Esophagus muscularis mucosa (tissue), 4 donors: ENCODE data around the gene PAXX. TPM values are rescaled to one million over a fixed set of nuclear protein-coding genes. Genes with fewer than 3 reads are reported as not detected.
A peak's percentile ranks its signal among the peaks of the same experiment; 100 is the strongest.

ENCODE experiments used
- DNase-seq: peaks from one replicate; pipeline ENCODE4 v3.0.0-alpha.2; 2017; ENCODE audit errors: extremely low spot score
- H3K27ac ChIP-seq, 4 donors: fragments of 200-600 bp; sonication (generic); replicated peaks in 1 of 4; 1 replicate in 3 of 4; 2 replicates in 1 of 4; pipeline ENCODE4 v1.5.1; 2016 to 2019; ENCODE audit warnings: mild to moderate bottlenecking in 1 of 4
- H3K27me3 ChIP-seq, 4 donors: fragments of 200-600 bp; sonication (generic); one replicate each; pipeline versions ENCODE4 v1.5.1 to v1.6.0; 2016 to 2019
- H3K36me3 ChIP-seq, 4 donors: fragments of 200-600 bp; sonication (generic); one replicate each; pipeline ENCODE4 v1.5.1; 2016 to 2019
- H3K4me1 ChIP-seq, 4 donors: fragments of 200-600 bp; sonication (generic); one replicate each; pipeline ENCODE4 v1.5.1; 2016 to 2019
- H3K4me3 ChIP-seq, 4 donors: fragments of 200-600 bp; sonication (generic); 1 replicate in 2 of 4; 2 replicates in 2 of 4; pipeline ENCODE4 v1.5.1; 2016 to 2019; ENCODE audit warnings: mild to moderate bottlenecking in 4 of 4, moderate library complexity in 1 of 4
- H3K9me3 ChIP-seq, 4 donors: fragments of 200-600 bp; sonication (generic); 1 replicate in 3 of 4; 2 replicates in 1 of 4; pipeline ENCODE4 v1.5.1; 2016 to 2019
- EP300 ChIP-seq: sonication (generic); formaldehyde crosslinking; IDR thresholded peaks from one replicate; pipeline ENCODE4 v1.6.1; 2017; ENCODE audit warnings: antibody characterized with exemption
- POLR2A ChIP-seq: fragments of 450-650 bp; IDR thresholded peaks from one replicate; pipeline ENCODE4 v1.6.1; 2017; ENCODE audit warnings: antibody characterized with exemption, moderate library complexity, mild to moderate bottlenecking, low read depth
- POLR2AphosphoS5 ChIP-seq, 2 donors: sonication (generic); formaldehyde crosslinking; IDR thresholded peaks; one replicate each; pipeline ENCODE4 v1.6.1; 2017; ENCODE audit warnings: antibody characterized with exemption in 2 of 2
- WGBS: methylation state at CpG from one replicate; pipeline ENCODE4 v1.1.5; 2018; 5-methylcytosine and 5-hydroxymethylcytosine counted together
- intact Hi-C: fragments of 100-400 bp; cut with DNase I; formaldehyde crosslinking; loops from one replicate; pipeline ENCODE4 v1.15.1; 2023
- total RNA-seq, 4 donors: library from RNA; depleted of rRNA; stranded (reverse); fragments of >200 nt; gene quantifications; one replicate each; pipeline versions ENCODE4 v1.1.0 to v1.2.1, GENCODE V29; 2016
- TF ChIP-seq, protein P1 (sequence below), 3 experiments: fragments of 200-600 bp in 2 of 3; fragments of 450-650 bp in 1 of 3; sonication (generic) in 2 of 3; IDR thresholded peaks; one replicate each; pipeline ENCODE4 v1.5.1; 2017 to 2019; ENCODE audit warnings: antibody characterized with exemption in 3 of 3, mild to moderate bottlenecking in 2 of 3, moderate library complexity in 1 of 3

PAXX gene
- total RNA-seq, 4 donors from 2014 or later, result 28.8 to 39.9 (median 37.8) TPM

DNA sequence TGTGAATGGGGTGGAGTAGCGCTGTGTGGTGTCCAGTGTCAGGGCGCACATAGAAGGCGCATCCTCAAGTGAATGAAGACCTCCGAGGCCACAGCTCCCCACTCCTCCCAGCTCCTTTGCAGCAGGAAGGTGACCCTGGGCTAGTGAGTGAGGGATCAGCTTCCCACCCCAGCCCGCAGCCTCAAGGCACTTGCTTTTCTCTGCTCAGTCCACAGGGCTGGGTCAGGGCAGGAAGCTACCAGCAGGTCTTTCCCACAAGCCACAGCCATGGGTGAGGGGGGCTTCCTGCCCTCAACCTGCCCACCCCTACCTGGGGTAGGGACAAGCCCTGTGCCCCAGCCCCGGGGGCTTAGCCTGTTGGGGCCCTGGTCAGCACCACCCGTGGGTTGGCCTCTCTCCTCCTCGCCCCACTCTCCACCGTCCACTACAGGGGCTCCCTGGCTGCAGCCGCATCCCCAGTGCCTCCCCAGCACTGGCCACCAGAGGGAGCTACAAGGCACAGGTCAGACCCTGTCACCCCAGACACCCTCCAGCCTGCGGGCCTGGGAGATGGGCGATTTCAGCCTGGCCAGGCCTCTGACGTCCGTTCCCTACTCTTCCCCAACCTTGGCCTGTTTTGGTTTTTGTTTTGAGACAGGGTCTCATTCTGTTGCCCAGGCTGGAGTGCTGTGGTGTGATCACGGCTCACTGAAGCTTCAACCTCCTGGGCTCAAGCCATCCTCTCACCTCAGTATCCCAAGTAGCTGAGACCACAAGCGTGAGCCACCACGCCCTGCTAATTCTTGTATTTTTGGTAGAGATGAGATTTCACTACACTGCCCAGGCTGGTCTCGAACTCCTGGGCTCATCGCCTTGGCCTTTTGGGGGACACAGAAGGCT lies 37.1 kb downstream of the PAXX start:
- TF ChIP-seq, protein P1, sequence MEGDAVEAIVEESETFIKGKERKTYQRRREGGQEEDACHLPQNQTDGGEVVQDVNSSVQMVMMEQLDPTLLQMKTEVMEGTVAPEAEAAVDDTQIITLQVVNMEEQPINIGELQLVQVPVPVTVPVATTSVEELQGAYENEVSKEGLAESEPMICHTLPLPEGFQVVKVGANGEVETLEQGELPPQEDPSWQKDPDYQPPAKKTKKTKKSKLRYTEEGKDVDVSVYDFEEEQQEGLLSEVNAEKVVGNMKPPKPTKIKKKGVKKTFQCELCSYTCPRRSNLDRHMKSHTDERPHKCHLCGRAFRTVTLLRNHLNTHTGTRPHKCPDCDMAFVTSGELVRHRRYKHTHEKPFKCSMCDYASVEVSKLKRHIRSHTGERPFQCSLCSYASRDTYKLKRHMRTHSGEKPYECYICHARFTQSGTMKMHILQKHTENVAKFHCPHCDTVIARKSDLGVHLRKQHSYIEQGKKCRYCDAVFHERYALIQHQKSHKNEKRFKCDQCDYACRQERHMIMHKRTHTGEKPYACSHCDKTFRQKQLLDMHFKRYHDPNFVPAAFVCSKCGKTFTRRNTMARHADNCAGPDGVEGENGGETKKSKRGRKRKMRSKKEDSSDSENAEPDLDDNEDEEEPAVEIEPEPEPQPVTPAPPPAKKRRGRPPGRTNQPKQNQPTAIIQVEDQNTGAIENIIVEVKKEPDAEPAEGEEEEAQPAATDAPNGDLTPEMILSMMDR (IDR thresholded peaks at IDR 0.05), result peak in 2 of 3 experiments; percentile 82 to 84
- no peak for TF ChIP-seq EP300
- peak in 1 of 2 donors; percentile 34 for TF ChIP-seq POLR2AphosphoS5 (IDR thresholded peaks at IDR 0.05)
- no peak for TF ChIP-seq POLR2A
- Histone ChIP-seq H3K4me3 (peak overlapping the region; percentile 61 to 66 (median 62)), H3K27ac (peak overlapping the region in 2 of 4 donors; percentile 15 to 68)

DNA sequence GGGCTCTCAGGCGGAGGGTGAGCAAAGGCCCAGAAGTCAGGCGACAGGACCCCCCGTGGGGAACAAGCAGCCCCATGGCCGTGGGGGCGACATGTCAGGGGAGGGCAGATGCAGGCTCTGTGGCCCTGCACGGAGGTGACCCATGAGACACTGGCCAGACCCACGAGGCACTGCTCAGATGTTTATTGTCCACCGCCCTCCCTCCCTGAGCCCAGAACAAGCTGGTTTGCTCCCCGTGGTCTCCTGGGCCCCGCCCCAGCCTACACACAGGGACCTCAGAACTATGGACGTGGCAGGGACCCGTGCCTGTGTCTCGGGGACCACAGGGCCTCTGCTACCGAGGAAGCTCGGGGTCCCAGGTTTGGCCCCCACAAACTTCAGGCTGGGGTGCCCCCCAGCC lies 37.8 kb downstream of the PAXX start:
- no peak for DNase-seq
- Histone ChIP-seq H3K4me1 (peaks cover 29 to 50% (median 48%) of the 10 kb centered on the region in 4 donors), H3K27me3 (peaks cover 0 to 7% (median 0%) of the 10 kb centered on the region in 4 donors), H3K36me3 (no peaks in the 10 kb centered on the region), H3K9me3 (no peaks in the 10 kb centered on the region), H3K4me3 (no peak overlapping the region), H3K27ac (no peak overlapping the region)
- no peak for TF ChIP-seq EP300
- no peak for TF ChIP-seq POLR2A
- 81% methylated on average over 6 of the region's 15 CpGs for WGBS
- intact Hi-C loops, result no loop called here

More for the DNA sequence above, 37.1 kb downstream of the PAXX start:
- Histone ChIP-seq H3K4me1 (peaks cover 24 to 46% (median 41%) of the 10 kb centered on the region in 4 donors), H3K36me3 (no peaks in the 10 kb centered on the region), H3K9me3 (no peaks in the 10 kb centered on the region), H3K27me3 (peaks cover 0 to under 1% (median 0%) of the 10 kb centered on the region in 4 donors)
- WGBS, result 28% methylated on average over 17 of the region's 19 CpGs
- intact Hi-C loops, result no loop called here
- DNase-seq, result no peak

DNA sequence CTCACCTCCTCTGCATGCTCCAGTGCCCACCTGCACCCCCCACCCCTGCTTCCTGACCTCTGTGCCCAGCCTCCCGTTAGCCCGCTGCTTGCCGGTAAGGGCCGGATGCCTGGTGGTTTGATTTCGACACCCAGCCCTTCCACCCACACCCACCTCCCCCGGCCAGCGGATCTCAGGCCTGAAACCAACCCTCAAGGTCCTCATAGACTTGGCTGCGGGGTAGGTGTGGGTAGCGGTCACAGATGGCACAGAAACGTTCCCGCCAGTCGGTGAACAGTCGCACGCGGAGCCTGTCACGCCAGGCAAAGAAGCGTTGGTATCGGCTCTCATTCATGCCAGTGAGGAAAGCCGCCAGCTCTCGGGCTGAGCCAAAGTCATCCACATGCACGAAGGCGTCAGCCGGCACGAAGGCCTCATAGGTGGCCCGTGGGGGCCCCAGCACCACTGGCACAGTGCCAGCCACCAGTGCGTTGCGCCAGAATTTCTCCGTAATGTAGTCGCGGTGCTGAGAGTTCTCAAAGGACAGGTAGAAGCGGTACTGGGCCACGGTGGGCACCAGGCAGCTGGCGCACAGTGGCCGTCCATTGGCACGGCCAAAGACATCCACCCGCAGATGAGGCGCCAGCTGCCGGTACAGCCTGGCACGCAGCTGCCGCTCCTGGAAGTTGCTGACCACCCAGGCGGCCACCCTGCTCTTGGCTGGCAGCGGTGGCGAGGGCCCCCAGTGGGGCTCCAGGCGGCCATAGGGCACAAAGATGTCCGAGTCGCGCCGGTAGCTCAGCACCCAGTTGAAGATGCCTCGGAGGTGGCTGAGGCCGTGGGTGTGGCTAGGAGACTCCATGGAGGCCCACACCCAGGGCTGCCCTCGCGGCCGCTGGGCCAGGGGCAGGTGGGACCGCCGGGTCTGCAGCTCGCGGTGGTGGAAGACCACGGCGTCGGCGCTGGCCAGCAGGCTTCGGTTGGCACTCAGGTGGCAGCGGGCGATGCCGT lies 38.6 kb downstream of the PAXX start:
- 85% methylated on average over 34 of the region's 65 CpGs for WGBS
- Histone ChIP-seq H3K9me3 (no peaks in the 10 kb centered on the region), H3K4me1 (peaks cover 34 to 53% (median 48%) of the 10 kb centered on the region in 4 donors), H3K4me3 (no peak overlapping the region), H3K27ac (no peak overlapping the region), H3K36me3 (no peaks in the 10 kb centered on the region), H3K27me3 (peaks cover 0 to 8% (median 0%) of the 10 kb centered on the region in 4 donors)
- intact Hi-C loops, result no loop called here
- TF ChIP-seq POLR2A (no peak), EP300 (no peak), POLR2AphosphoS5 (IDR thresholded peaks at IDR 0.05) (no peak)
- TF ChIP-seq, protein P1 (IDR thresholded peaks at IDR 0.05), result no peak
- no peak for DNase-seq

DNA sequence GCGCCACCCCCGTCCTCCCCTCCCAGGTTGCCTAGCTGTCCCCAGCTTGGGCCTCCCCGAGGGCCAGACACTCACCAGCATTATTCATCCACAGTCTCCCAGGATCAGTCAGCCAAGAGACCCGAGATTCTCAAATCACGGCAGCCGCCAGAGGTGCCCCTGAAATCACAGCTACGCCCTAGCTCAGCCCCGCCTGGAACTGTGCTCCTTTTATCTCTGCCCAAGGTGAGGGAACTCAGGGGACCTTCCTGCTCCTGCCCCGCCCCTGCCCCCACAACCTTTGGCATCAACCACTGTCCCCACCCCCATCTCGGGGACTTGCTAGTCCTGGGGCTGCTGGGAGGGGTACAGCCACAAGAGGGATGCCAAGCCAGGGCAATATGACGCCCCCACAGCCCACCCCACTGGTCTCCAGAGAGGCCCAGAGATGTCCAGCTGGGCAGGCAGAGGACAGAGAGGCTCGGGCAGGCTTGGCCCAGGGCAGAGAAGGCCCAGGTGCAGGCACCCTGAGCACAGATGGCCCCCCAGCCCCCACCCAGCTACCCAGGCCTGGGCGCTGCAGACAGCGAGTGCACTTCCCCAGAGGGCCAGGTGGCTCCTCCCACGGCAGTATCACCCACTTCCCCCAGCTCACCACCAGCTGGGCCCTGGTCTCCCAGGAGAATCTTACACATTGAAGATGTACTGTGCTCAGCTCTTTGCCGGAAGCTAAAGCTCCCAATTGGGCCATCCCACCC lies 39.9 kb downstream of the PAXX start, which contains the start of gene FUT7:
Gene FUT7 (minus strand): TSS at position 185 of the 737 bp plus-strand sequence. CDS start 97 bp downstream, at position 88.
- no peak within 1 kb of the TSS for H3K27ac ChIP-seq
- TF ChIP-seq, protein P1 (IDR thresholded peaks at IDR 0.05), result no peak
- no peak for TF ChIP-seq EP300
- TF ChIP-seq POLR2A, result no peak
- no peak for TF ChIP-seq POLR2AphosphoS5 (IDR thresholded peaks at IDR 0.05)
- DNase-seq, result no peak
- 63% methylated on average over 13 of the region's 16 CpGs for WGBS
- intact Hi-C loops, result no loop called here
- no peaks in the 10 kb centered on the region for H3K9me3 ChIP-seq
- H3K27me3 ChIP-seq, result peaks cover 0 to 8% (median 0%) of the 10 kb centered on the region in 4 donors
- peak within 1 kb of the TSS in 1 of 4 donors; percentile 38 for H3K4me3 ChIP-seq
- H3K4me1 ChIP-seq, result peaks cover 26 to 40% (median 36%) of the 10 kb centered on the region in 4 donors
- peaks cover 0 to 3% (median 2%) of the 10 kb centered on the region in 4 donors for H3K36me3 ChIP-seq
